H9 (cell line): ENCODE measurements around the gene DEFB123. TPM values are rescaled to one million over a fixed set of nuclear protein-coding genes. Genes with fewer than 3 reads are reported as not detected.

ENCODE experiments used
- DNase-seq: peaks from one replicate; pipeline ENCODE4 v3.0.0-alpha.2; 2017
- H2AFZ ChIP-seq: one replicate; pipeline ENCODE4 v1.6.1; 2013; ENCODE audit warnings: mild to moderate bottlenecking, low read length, control low read depth, moderate library complexity
- H2AK5ac ChIP-seq: 2 replicates; pipeline ENCODE4 v1.6.1; 2013; ENCODE audit warnings: low read length, control low read depth, mixed read lengths; ENCODE audit not compliant: insufficient read length
- H2BK120ac ChIP-seq: one replicate; pipeline ENCODE4 v1.6.1; 2013; ENCODE audit warnings: low read depth, mild to moderate bottlenecking, low read length, control low read depth, inconsistent platforms; ENCODE audit not compliant: poor library complexity, severe bottlenecking
- H2BK12ac ChIP-seq: 2 replicates; pipeline ENCODE4 v1.6.1; 2013; ENCODE audit warnings: low read length, control low read depth, mixed read lengths, low read depth; ENCODE audit not compliant: insufficient read length
- H2BK15ac ChIP-seq: 2 replicates; pipeline ENCODE4 v1.6.1; 2013; ENCODE audit warnings: low read depth, low read length, control low read depth
- H2BK20ac ChIP-seq: one replicate; pipeline ENCODE4 v1.6.1; 2013; ENCODE audit warnings: low read depth, mild to moderate bottlenecking, low read length, control low read depth, inconsistent platforms; ENCODE audit not compliant: poor library complexity, severe bottlenecking
- H2BK5ac ChIP-seq: 2 replicates; pipeline ENCODE4 v1.6.1; 2013; ENCODE audit warnings: low read length, control low read depth, mixed read lengths; ENCODE audit not compliant: insufficient read length
- H3K14ac ChIP-seq: 2 replicates; pipeline ENCODE4 v1.6.1; 2013; ENCODE audit warnings: low read length, control low read depth; ENCODE audit not compliant: insufficient read depth
- H3K18ac ChIP-seq: 2 replicates; pipeline ENCODE4 v1.6.1; 2013; ENCODE audit warnings: low read depth, mild to moderate bottlenecking, mixed read lengths, low read length, control low read depth; ENCODE audit not compliant: insufficient read length
- H3K23ac ChIP-seq: 2 replicates; pipeline ENCODE4 v1.6.1; 2013; ENCODE audit warnings: low read length, control low read depth, mixed read lengths, low read depth; ENCODE audit not compliant: insufficient read length
- H3K23me2 ChIP-seq: 2 replicates; pipeline ENCODE4 v1.6.1; 2013; ENCODE audit warnings: low read depth, mild to moderate bottlenecking, mixed read lengths, low read length, control low read depth; ENCODE audit not compliant: insufficient read length, poor library complexity, severe bottlenecking
- H3K27ac ChIP-seq: 2 replicates; pipeline ENCODE4 v1.5.1; 2013; ENCODE audit warnings: low read length, control low read depth, mixed read lengths, low read depth; ENCODE audit not compliant: insufficient read length
- H3K27me3 ChIP-seq: 2 replicates; pipeline ENCODE4 v1.6.1; 2013; ENCODE audit warnings: low read length, control low read depth, inconsistent platforms; ENCODE audit not compliant: insufficient read depth
- H3K4ac ChIP-seq: 2 replicates; pipeline ENCODE4 v1.6.1; 2013; ENCODE audit warnings: low read depth, mild to moderate bottlenecking, control low read depth, inconsistent platforms, low read length, moderate library complexity
- H3K4me1 ChIP-seq: 2 replicates; pipeline ENCODE4 v1.6.1; 2013; ENCODE audit warnings: low read length, control low read depth, inconsistent platforms; ENCODE audit not compliant: insufficient read depth
- H3K4me2 ChIP-seq: 2 replicates; pipeline ENCODE4 v1.6.1; 2013; ENCODE audit warnings: low read length, control low read depth, mixed read lengths; ENCODE audit not compliant: insufficient read length, insufficient read depth
- H3K56ac ChIP-seq: 2 replicates; pipeline ENCODE4 v1.6.1; 2013; ENCODE audit warnings: low read depth, mild to moderate bottlenecking, mixed read lengths, low read length, control low read depth; ENCODE audit not compliant: insufficient read length
- H3K79me1 ChIP-seq: 2 replicates; pipeline ENCODE4 v1.6.1; 2013; ENCODE audit warnings: low read depth, mild to moderate bottlenecking, moderate library complexity, low read length, control low read depth, inconsistent platforms; ENCODE audit not compliant: insufficient read depth, poor library complexity, severe bottlenecking
- H3K79me2 ChIP-seq: 2 replicates; pipeline ENCODE4 v1.6.1; 2013; ENCODE audit warnings: low read length, control low read depth, inconsistent platforms; ENCODE audit not compliant: insufficient read depth
- H3K9ac ChIP-seq: 2 replicates; pipeline ENCODE4 v1.6.1; 2013; ENCODE audit warnings: low read length, control low read depth, mixed read lengths; ENCODE audit not compliant: insufficient read length; ENCODE audit errors: extremely low read depth
- H3K9me3 ChIP-seq: one replicate; pipeline ENCODE4 v1.6.1; 2013; ENCODE audit warnings: low read depth, low read length, inconsistent platforms; ENCODE audit not compliant: control insufficient read depth
- H3T11ph ChIP-seq: one replicate; pipeline ENCODE4 v1.6.1; 2013; ENCODE audit warnings: mild to moderate bottlenecking, low read length, control low read depth, inconsistent platforms
- H4K20me1 ChIP-seq: one replicate; pipeline ENCODE4 v1.6.1; 2013; ENCODE audit not compliant: control insufficient read depth, insufficient read length, insufficient read depth
- H4K5ac ChIP-seq: 2 replicates; pipeline ENCODE4 v1.6.1; 2013; ENCODE audit warnings: low read depth, mild to moderate bottlenecking, mixed read lengths, low read length, control low read depth; ENCODE audit not compliant: insufficient read length
- H4K8ac ChIP-seq: replicated peaks from 2 replicates; pipeline ENCODE4 v1.6.1; 2013; ENCODE audit warnings: low read length, control low read depth, mixed read lengths, low read depth; ENCODE audit not compliant: insufficient read length
- H4K91ac ChIP-seq: 2 replicates; pipeline ENCODE4 v1.6.1; 2013; ENCODE audit warnings: low read depth, mild to moderate bottlenecking, moderate library complexity, mixed read lengths, low read length, control low read depth; ENCODE audit not compliant: insufficient read length
- H3K27ac Mint-ChIP-seq, 3 experiments: 2 replicates in 2 of 3; 3 replicates in 1 of 3; pipeline ENCODE4 v1.8.0; 2020 to 2021; ENCODE audit warnings: mixed read lengths in 3 of 3, mild to moderate bottlenecking in 1 of 3, moderate library complexity in 1 of 3
- H3K27me3 Mint-ChIP-seq: 2 replicates; pipeline ENCODE4 v1.8.0; 2021; ENCODE audit warnings: low read depth, mild to moderate bottlenecking, moderate library complexity, mixed read lengths
- H3K36me3 Mint-ChIP-seq, 3 experiments: 2 replicates in 2 of 3; 3 replicates in 1 of 3; pipeline ENCODE4 v1.8.0; 2020 to 2021; ENCODE audit warnings: low read depth in 3 of 3, mixed read lengths in 3 of 3; ENCODE audit not compliant: insufficient read depth in 1 of 3
- H3K4me1 Mint-ChIP-seq, 2 experiments: 2 replicates each; pipeline ENCODE4 v1.8.0; 2020; ENCODE audit warnings: mixed read lengths in 2 of 2
- H3K4me3 Mint-ChIP-seq, 2 experiments: 2 replicates in 1 of 2; 3 replicates in 1 of 2; pipeline ENCODE4 v1.8.0; 2020 to 2021; ENCODE audit warnings: mild to moderate bottlenecking in 2 of 2, mixed read lengths in 2 of 2, moderate library complexity in 1 of 2
- H3K9me3 Mint-ChIP-seq, 2 experiments: 2 replicates in 1 of 2; 3 replicates in 1 of 2; pipeline ENCODE4 v1.8.0; 2020; ENCODE audit warnings: mild to moderate bottlenecking in 2 of 2, mixed read lengths in 2 of 2, moderate library complexity in 1 of 2
- CTCF ChIP-seq: fragments of 200-600 bp; sonication (generic); conservative IDR thresholded peaks from 3 replicates; pipeline ENCODE4 v1.8.0; 2021; ENCODE audit warnings: antibody characterized with exemption, mild to moderate bottlenecking
- WGBS: extraction: QIAGEN DNeasy Blood & Tissue Kit; methylation state at CpG from one replicate; pipeline ENCODE4 v1.1.7; 2013; ENCODE audit warnings: missing lambda C conversion rate, low lambda C conversion rate, mixed read lengths; ENCODE audit not compliant: insufficient read length; ENCODE audit errors: extremely low coverage; 5-methylcytosine and 5-hydroxymethylcytosine counted together
- long read RNA-seq: library from polyadenylated mRNA; unstranded; transcript quantifications from one replicate; pipeline ENCODE4 v2.0.0, GENCODE V29; 2020
- total RNA-seq: library from RNA; stranded (reverse); gene quantifications from 2 replicates; pipeline ENCODE4 v1.2.1, GENCODE V29; 2021

DEFB123 gene
- not detected in 2 replicates for total RNA-seq
- long read RNA-seq, result 0 reads

- Histone ChIP-seq H3T11ph (no peak within 1 kb of the TSS), H4K8ac (no peak within 1 kb of the TSS), H2BK12ac (no peak within 1 kb of the TSS), H3K9ac (no peak within 1 kb of the TSS), H3K79me1 (no peaks in the 10 kb centered on the region), H2BK15ac (no peak within 1 kb of the TSS), H3K4me1 (no peaks in the 10 kb centered on the region), H4K91ac (no peak within 1 kb of the TSS), H3K14ac (no peak within 1 kb of the TSS), H3K27ac (no peak within 1 kb of the TSS), H3K4ac (no peak within 1 kb of the TSS), H2BK5ac (no peak within 1 kb of the TSS), H2BK120ac (no peak within 1 kb of the TSS), H3K18ac (no peak within 1 kb of the TSS), H2AK5ac (no peak within 1 kb of the TSS), H3K27me3 (no peaks in the 10 kb centered on the region), H3K56ac (no peak within 1 kb of the TSS), H2AFZ (no peak within 1 kb of the TSS), H3K23me2 (peaks cover 3% of the 10 kb centered on the region), H4K20me1 (no peaks in the 10 kb centered on the region), H3K23ac (no peak within 1 kb of the TSS), H3K4me2 (no peak within 1 kb of the TSS), H4K5ac (no peak within 1 kb of the TSS), H3K79me2 (no peaks in the 10 kb centered on the region), H3K9me3 (peaks cover 96% of the 10 kb centered on the region), H2BK20ac (no peak within 1 kb of the TSS)
- 0 out of 3 replicates have a peak, but pooled peaks have one; percentile 23 for TF ChIP-seq CTCF
- no peak within 1 kb of the TSS for H3K27ac Mint-ChIP-seq
- H3K36me3 Mint-ChIP-seq, result peaks cover 4 to 44% (median 7%) of the 10 kb centered on the region in 3 experiments; a peak in 6 of 7 replicates
- DNase-seq, result no peak
- H3K4me1 Mint-ChIP-seq, result no peaks in the 10 kb centered on the region
- H3K9me3 Mint-ChIP-seq, result peaks cover 93 to 97% of the 10 kb centered on the region in 2 experiments
- H3K27me3 Mint-ChIP-seq, result peaks cover 2% of the 10 kb centered on the region
- no peak within 1 kb of the TSS for H3K4me3 Mint-ChIP-seq
- no CpG with 5 or more reads among the region's 16 CpGs for WGBS
Measured at GRCh38 chr20:31440012-31440659, at the start of gene DEFB123. Gene DEFB123 (plus strand): TSS chr20:31440632. CDS start chr20:31440699, 67 bp downstream.
